Cardiac muscle cell (in vitro differentiated cells and primary cell): ENCODE data around the gene ATIC. TPM values are rescaled to one million over a fixed set of nuclear protein-coding genes. Genes with fewer than 3 reads are reported as not detected.

Experiments
- DNase-seq, 2 donors: peaks; one replicate each; pipeline versions ENCODE4 v3.0.0 to v3.0.0-alpha.2; 2010 to 2017; ENCODE audit warnings: low read depth in 1 of 2, low spot score in 1 of 2
- H3K27ac ChIP-seq: fragments of 200-600 bp; sonication (generic); 2 replicates; pipeline ENCODE4 v1.5.1; 2016
- H3K27me3 ChIP-seq: fragments of 200-600 bp; sonication (generic); 2 replicates; pipeline ENCODE4 v1.6.0; 2016; ENCODE audit warnings: control low read depth
- H3K36me3 ChIP-seq: fragments of 200-600 bp; sonication (generic); 2 replicates; pipeline ENCODE4 v1.5.1; 2016; ENCODE audit warnings: control low read depth
- H3K4me1 ChIP-seq: fragments of 200-600 bp; sonication (generic); 2 replicates; pipeline ENCODE4 v1.8.1; 2017; ENCODE audit warnings: low read depth, mild to moderate bottlenecking, mixed run types
- H3K4me3 ChIP-seq: fragments of 200-600 bp; sonication (generic); 2 replicates; pipeline ENCODE4 v1.5.1; 2016; ENCODE audit warnings: mild to moderate bottlenecking
- H3K9me3 ChIP-seq: fragments of 200-600 bp; sonication (generic); 2 replicates; pipeline ENCODE4 v1.5.1; 2017; ENCODE audit warnings: low read depth, mild to moderate bottlenecking, control low read depth
- CTCF ChIP-seq: IDR thresholded peaks from 2 replicates; pipeline ENCODE4 v1.5.1; 2012; ENCODE audit warnings: low read depth, mild to moderate bottlenecking, low read length
- polyA plus RNA-seq: library from polyadenylated mRNA; unstranded; fragments of >200 nt; fragmentation: Nextera tagmentation; extraction: Ambion mirVana; gene quantifications from 2 replicates; pipeline ENCODE4 v1.2.1, GENCODE V29; 2016
- total RNA-seq: library from RNA; depleted of rRNA; stranded (reverse); fragments of >200 nt; gene quantifications from 2 replicates; pipeline ENCODE4 v1.2.3, GENCODE V29; 2016

Gene ATIC
- total and polyA plus RNA-seq, 2 experiments from 2014 or later = 9.6 to 83.7 TPM

GRCh38 chr2:215324811-215325210, 13.0 kb downstream of the ATIC start:
- H3K27me3 ChIP-seq = no peaks in the 10 kb centered on the region
- H3K9me3 ChIP-seq = no peaks in the 10 kb centered on the region
- H3K4me3 ChIP-seq = no peak overlapping the region
- peaks cover 12% of the 10 kb centered on the region for H3K36me3 ChIP-seq
- no peak overlapping the region for H3K27ac ChIP-seq
- DNase-seq = no peak
- TF ChIP-seq CTCF = no peak
- H3K4me1 ChIP-seq = no peaks in the 10 kb centered on the region

- TF ChIP-seq CTCF = no peak
- Histone ChIP-seq H3K27ac (no peak overlapping the region), H3K36me3 (peaks cover 18% of the 10 kb centered on the region)
Observed at GRCh38 chr2:215328066-215328465, 16.2 kb downstream of the ATIC start.

GRCh38 chr2:215332872-215333595, 21.2 kb downstream of the ATIC start:
- DNase-seq = no peak
- no peaks in the 10 kb centered on the region for H3K4me1 ChIP-seq
- no peak for TF ChIP-seq CTCF
- H3K36me3 ChIP-seq = peaks cover 26% of the 10 kb centered on the region
- H3K9me3 ChIP-seq = no peaks in the 10 kb centered on the region
- H3K27me3 ChIP-seq = no peaks in the 10 kb centered on the region
- no peak overlapping the region for H3K4me3 ChIP-seq
- H3K27ac ChIP-seq = no peak overlapping the region

More at GRCh38 chr2:215328066-215328465, 16.2 kb downstream of the ATIC start:
- H3K9me3 ChIP-seq = no peaks in the 10 kb centered on the region
- H3K4me1 ChIP-seq = no peaks in the 10 kb centered on the region
- H3K27me3 ChIP-seq = no peaks in the 10 kb centered on the region
- H3K4me3 ChIP-seq = no peak overlapping the region
- no peak for DNase-seq

- Histone ChIP-seq H3K27me3 (no peaks in the 10 kb centered on the region), H3K9me3 (no peaks in the 10 kb centered on the region), H3K4me3 (no peak overlapping the region), H3K36me3 (peaks cover 29% of the 10 kb centered on the region), H3K27ac (no peak overlapping the region), H3K4me1 (no peaks in the 10 kb centered on the region)
- no peak for DNase-seq
- TF ChIP-seq CTCF = no peak
Observed at GRCh38 chr2:215338883-215339679, 27.2 kb downstream of the ATIC start.

GRCh38 chr2:215347878-215348277, 36.0 kb downstream of the ATIC start:
- H3K27me3 ChIP-seq = no peaks in the 10 kb centered on the region
- no peak overlapping the region for H3K27ac ChIP-seq
- TF ChIP-seq CTCF = no peak
- no peak overlapping the region for H3K4me3 ChIP-seq
- no peaks in the 10 kb centered on the region for H3K9me3 ChIP-seq
- H3K4me1 ChIP-seq = no peaks in the 10 kb centered on the region
- H3K36me3 ChIP-seq = peaks cover 26% of the 10 kb centered on the region
- no peak for DNase-seq
